ENCODE measurements around the gene RIMBP2. TPM values are rescaled to one million over a fixed set of nuclear protein-coding genes. Genes with fewer than 3 reads are reported as not detected.

RIMBP2 gene
- total and polyA plus RNA-seq, 2 experiments from 2014 or later = 0.31 to 0.37 TPM

GRCh38 chr12:130421896-130422295, 294.2 kb downstream of the RIMBP2 start:
- H2AFZ ChIP-seq = no peak overlapping the region
- H3K27ac ChIP-seq (ENCODE audit: low read depth) = no peak overlapping the region
- no peak overlapping the region for H3K4me2 ChIP-seq
- ATAC-seq (no peak), DNase-seq (ENCODE audit: low spot score) (no peak)
- no peaks in the 10 kb centered on the region for H4K20me1 ChIP-seq (replicated peaks; ENCODE audit: insufficient read depth)
- H3K36me3 ChIP-seq (ENCODE audit: insufficient read depth) = no peaks in the 10 kb centered on the region
- H3K27ac Mint-ChIP-seq = no peak overlapping the region
- H3K4me3 Mint-ChIP-seq = no peak overlapping the region
- H3K27me3 ChIP-seq (ENCODE audit: insufficient read depth) = no peaks in the 10 kb centered on the region
- H3K9me2 ChIP-seq (ENCODE audit: insufficient read depth) = no peaks in the 10 kb centered on the region
- H3K9me3 Mint-ChIP-seq = peaks cover 93% of the 10 kb centered on the region
- H3K4me1 Mint-ChIP-seq = no peaks in the 10 kb centered on the region; the same call in 2 of the 3 replicates
- H3F3A ChIP-seq (replicated peaks; ENCODE audit: low read depth) = no peaks in the 10 kb centered on the region
- H3K79me2 ChIP-seq (replicated peaks; ENCODE audit: insufficient read depth) = no peaks in the 10 kb centered on the region
- H3K4me1 ChIP-seq (ENCODE audit: insufficient read depth) = no peaks in the 10 kb centered on the region
- peaks cover 35% of the 10 kb centered on the region for H3K36me3 Mint-ChIP-seq (ENCODE audit: low read depth)
- TF ChIP-seq ZNF331 (CRISPR knock-in tag; IDR thresholded peaks at IDR 0.05; ENCODE audit: low read depth) (no peak), EZH2phosphoT487 (IDR thresholded peaks at IDR 0.05; ENCODE audit: unreplicated experiment) (no peak), EZH2 (IDR thresholded peaks at IDR 0.05; ENCODE audit: low read depth, unreplicated experiment) (no peak), CREB1 (CRISPR knock-in tag; IDR thresholded peaks at IDR 0.05; ENCODE audit: low read depth) (no peak), STAT1 (IDR thresholded peaks at IDR 0.05; ENCODE audit: unreplicated experiment) (no peak), NANOG (IDR thresholded peaks at IDR 0.05; ENCODE audit: borderline replicate concordance) (no peak), REST (IDR thresholded peaks at IDR 0.05; ENCODE audit: unreplicated experiment) (no peak), JUNB (IDR thresholded peaks at IDR 0.05; ENCODE audit: unreplicated experiment) (no peak)
- TF ChIP-seq, protein P1, sequence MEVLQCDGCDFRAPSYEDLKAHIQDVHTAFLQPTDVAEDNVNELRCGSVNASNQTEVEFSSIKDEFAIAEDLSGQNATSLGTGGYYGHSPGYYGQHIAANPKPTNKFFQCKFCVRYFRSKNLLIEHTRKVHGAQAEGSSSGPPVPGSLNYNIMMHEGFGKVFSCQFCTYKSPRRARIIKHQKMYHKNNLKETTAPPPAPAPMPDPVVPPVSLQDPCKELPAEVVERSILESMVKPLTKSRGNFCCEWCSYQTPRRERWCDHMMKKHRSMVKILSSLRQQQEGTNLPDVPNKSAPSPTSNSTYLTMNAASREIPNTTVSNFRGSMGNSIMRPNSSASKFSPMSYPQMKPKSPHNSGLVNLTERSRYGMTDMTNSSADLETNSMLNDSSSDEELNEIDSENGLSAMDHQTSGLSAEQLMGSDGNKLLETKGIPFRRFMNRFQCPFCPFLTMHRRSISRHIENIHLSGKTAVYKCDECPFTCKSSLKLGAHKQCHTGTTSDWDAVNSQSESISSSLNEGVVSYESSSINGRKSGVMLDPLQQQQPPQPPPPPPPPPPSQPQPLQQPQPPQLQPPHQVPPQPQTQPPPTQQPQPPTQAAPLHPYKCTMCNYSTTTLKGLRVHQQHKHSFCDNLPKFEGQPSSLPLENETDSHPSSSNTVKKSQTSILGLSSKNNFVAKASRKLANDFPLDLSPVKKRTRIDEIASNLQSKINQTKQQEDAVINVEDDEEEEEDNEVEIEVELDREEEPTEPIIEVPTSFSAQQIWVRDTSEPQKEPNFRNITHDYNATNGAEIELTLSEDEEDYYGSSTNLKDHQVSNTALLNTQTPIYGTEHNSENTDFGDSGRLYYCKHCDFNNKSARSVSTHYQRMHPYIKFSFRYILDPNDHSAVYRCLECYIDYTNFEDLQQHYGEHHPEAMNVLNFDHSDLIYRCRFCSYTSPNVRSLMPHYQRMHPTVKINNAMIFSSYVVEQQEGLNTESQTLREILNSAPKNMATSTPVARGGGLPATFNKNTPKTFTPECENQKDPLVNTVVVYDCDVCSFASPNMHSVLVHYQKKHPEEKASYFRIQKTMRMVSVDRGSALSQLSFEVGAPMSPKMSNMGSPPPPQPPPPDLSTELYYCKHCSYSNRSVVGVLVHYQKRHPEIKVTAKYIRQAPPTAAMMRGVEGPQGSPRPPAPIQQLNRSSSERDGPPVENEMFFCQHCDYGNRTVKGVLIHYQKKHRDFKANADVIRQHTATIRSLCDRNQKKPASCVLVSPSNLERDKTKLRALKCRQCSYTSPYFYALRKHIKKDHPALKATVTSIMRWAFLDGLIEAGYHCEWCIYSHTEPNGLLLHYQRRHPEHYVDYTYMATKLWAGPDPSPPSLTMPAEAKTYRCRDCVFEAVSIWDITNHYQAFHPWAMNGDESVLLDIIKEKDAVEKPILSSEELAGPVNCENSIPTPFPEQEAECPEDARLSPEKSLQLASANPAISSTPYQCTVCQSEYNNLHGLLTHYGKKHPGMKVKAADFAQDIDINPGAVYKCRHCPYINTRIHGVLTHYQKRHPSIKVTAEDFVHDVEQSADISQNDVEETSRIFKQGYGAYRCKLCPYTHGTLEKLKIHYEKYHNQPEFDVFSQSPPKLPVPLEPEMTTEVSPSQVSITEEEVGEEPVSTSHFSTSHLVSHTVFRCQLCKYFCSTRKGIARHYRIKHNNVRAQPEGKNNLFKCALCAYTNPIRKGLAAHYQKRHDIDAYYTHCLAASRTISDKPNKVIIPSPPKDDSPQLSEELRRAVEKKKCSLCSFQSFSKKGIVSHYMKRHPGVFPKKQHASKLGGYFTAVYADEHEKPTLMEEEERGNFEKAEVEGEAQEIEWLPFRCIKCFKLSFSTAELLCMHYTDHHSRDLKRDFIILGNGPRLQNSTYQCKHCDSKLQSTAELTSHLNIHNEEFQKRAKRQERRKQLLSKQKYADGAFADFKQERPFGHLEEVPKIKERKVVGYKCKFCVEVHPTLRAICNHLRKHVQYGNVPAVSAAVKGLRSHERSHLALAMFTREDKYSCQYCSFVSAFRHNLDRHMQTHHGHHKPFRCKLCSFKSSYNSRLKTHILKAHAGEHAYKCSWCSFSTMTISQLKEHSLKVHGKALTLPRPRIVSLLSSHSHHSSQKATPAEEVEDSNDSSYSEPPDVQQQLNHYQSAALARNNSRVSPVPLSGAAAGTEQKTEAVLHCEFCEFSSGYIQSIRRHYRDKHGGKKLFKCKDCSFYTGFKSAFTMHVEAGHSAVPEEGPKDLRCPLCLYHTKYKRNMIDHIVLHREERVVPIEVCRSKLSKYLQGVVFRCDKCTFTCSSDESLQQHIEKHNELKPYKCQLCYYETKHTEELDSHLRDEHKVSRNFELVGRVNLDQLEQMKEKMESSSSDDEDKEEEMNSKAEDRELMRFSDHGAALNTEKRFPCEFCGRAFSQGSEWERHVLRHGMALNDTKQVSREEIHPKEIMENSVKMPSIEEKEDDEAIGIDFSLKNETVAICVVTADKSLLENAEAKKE (CRISPR knock-in tag; IDR thresholded peaks at IDR 0.05) = no peak
- TF ChIP-seq, protein P2, sequence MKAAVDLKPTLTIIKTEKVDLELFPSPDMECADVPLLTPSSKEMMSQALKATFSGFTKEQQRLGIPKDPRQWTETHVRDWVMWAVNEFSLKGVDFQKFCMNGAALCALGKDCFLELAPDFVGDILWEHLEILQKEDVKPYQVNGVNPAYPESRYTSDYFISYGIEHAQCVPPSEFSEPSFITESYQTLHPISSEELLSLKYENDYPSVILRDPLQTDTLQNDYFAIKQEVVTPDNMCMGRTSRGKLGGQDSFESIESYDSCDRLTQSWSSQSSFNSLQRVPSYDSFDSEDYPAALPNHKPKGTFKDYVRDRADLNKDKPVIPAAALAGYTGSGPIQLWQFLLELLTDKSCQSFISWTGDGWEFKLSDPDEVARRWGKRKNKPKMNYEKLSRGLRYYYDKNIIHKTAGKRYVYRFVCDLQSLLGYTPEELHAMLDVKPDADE (IDR thresholded peaks at IDR 0.05) = no peak
- TF ChIP-seq, protein P3, sequence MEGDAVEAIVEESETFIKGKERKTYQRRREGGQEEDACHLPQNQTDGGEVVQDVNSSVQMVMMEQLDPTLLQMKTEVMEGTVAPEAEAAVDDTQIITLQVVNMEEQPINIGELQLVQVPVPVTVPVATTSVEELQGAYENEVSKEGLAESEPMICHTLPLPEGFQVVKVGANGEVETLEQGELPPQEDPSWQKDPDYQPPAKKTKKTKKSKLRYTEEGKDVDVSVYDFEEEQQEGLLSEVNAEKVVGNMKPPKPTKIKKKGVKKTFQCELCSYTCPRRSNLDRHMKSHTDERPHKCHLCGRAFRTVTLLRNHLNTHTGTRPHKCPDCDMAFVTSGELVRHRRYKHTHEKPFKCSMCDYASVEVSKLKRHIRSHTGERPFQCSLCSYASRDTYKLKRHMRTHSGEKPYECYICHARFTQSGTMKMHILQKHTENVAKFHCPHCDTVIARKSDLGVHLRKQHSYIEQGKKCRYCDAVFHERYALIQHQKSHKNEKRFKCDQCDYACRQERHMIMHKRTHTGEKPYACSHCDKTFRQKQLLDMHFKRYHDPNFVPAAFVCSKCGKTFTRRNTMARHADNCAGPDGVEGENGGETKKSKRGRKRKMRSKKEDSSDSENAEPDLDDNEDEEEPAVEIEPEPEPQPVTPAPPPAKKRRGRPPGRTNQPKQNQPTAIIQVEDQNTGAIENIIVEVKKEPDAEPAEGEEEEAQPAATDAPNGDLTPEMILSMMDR (conservative IDR thresholded peaks at IDR 0.05; ENCODE audit: low read depth in 2 of 2) = no peak
- H3K27me3 Mint-ChIP-seq (ENCODE audit: insufficient read depth, low read depth, poor library complexity) = peaks cover 5% of the 10 kb centered on the region
- no peak overlapping the region for H3K4me3 ChIP-seq
